K562 (cell line): Measurements from ENCODE around the gene MAPK13. TPM values are rescaled to one million over a fixed set of nuclear protein-coding genes. Genes with fewer than 3 reads are reported as not detected.

Experiments
- CHD7 ChIP-seq: fragments of 200-600 bp; sonication (generic); IDR thresholded peaks from one replicate; pipeline ENCODE4 v1.6.1; 2012; ENCODE audit warnings: mild to moderate bottlenecking, low read depth, low read length, inconsistent platforms
- ETS1 ChIP-seq: conservative IDR thresholded peaks from 2 replicates; pipeline ENCODE4 v1.6.1; 2011; ENCODE audit warnings: low read depth, mild to moderate bottlenecking, low read length; ENCODE audit not compliant: control insufficient read depth
- HINFP ChIP-seq: fragments of 450-650 bp; conservative IDR thresholded peaks from 2 replicates; pipeline ENCODE4 v1.6.1; 2016; ENCODE audit warnings: missing genetic modification characterization, low read depth, mild to moderate bottlenecking, control low read depth, missing compliant biosample characterization
- MAZ ChIP-seq, 2 experiments: fragments of 450-650 bp in 1 of 2; sonication (generic) in 1 of 2; formaldehyde crosslinking; IDR thresholded peaks in 1 of 2; conservative IDR thresholded peaks in 1 of 2; 2 replicates each; pipeline versions ENCODE4 v1.4.0 to v1.5.0; 2020; ENCODE audit warnings: mild to moderate bottlenecking in 1 of 2, missing genetic modification reagents in 1 of 2
- NCOA2 ChIP-seq, 2 experiments: fragments of 450-650 bp; IDR thresholded peaks; 2 replicates each; pipeline ENCODE4 v1.6.1; 2018; ENCODE audit warnings: mild to moderate bottlenecking in 2 of 2, moderate library complexity in 1 of 2; ENCODE audit not compliant: partially characterized antibody in 2 of 2
- NEUROD1 ChIP-seq: fragments of 150-350 bp; IDR thresholded peaks from 2 replicates; pipeline ENCODE4 v1.6.1; 2014; ENCODE audit warnings: borderline replicate concordance, low read length, low read depth; ENCODE audit not compliant: partially characterized antibody
- NRF1 ChIP-seq, 2 experiments: fragments of 450-650 bp; IDR thresholded peaks in 1 of 2; conservative IDR thresholded peaks in 1 of 2; 2 replicates each; pipeline ENCODE4 v1.6.1; 2014; ENCODE audit warnings: mild to moderate bottlenecking in 2 of 2
- RFX5 ChIP-seq: IDR thresholded peaks from 2 replicates; pipeline ENCODE4 v1.6.1; 2011; ENCODE audit warnings: low read depth, mild to moderate bottlenecking, improper control_type of control experiment, low read length
- TCF3 ChIP-seq: sonication (generic); formaldehyde crosslinking; IDR thresholded peaks from 2 replicates; pipeline ENCODE4 v1.4.0; 2020; ENCODE audit warnings: mild to moderate bottlenecking, missing genetic modification reagents
- ZC3H4 ChIP-seq: sonication (generic); formaldehyde crosslinking; IDR thresholded peaks from 2 replicates; pipeline ENCODE4 v1.9.0; 2021; ENCODE audit warnings: missing genetic modification reagents, borderline replicate concordance
- polyA plus RNA-seq, 8 experiments: library from polyadenylated mRNA; depleted of rRNA in 4 of 8; stranded (reverse) in 5 of 8; unstranded in 3 of 8; fragments of >200 nt; fragmentation: Nextera tagmentation in 2 of 8; fragmentation: Illumina TruSeq in 1 of 8; extraction: Ambion mirVana in 2 of 8; extraction: Trizol in 1 of 8; gene quantifications; 2 replicates each; pipeline versions ENCODE4 v1.2.1 to v1.2.3, GENCODE V29; 2011 to 2014; ENCODE audit warnings: inconsistent platforms in 1 of 8, missing spikeins in 1 of 8
- total RNA-seq, 7 experiments: library from RNA; depleted of rRNA in 6 of 7; stranded (reverse); fragments of >200 nt in 6 of 7; fragmentation: Illumina TruSeq in 2 of 7; extraction: Trizol in 2 of 7; gene quantifications; 2 replicates each; pipeline versions ENCODE4 v1.2.1 to v1.2.3, GENCODE V29; 2011 to 2021; ENCODE audit warnings: low replicate concordance in 1 of 7

MAPK13 gene
- total and polyA plus RNA-seq, 9 of the 15 experiments (the other 6 are each of a cell fraction or from before 2014, with no cell fraction given), result 0.03 to 2.3 (median 0.48) TPM; not detected in 1

DNA sequence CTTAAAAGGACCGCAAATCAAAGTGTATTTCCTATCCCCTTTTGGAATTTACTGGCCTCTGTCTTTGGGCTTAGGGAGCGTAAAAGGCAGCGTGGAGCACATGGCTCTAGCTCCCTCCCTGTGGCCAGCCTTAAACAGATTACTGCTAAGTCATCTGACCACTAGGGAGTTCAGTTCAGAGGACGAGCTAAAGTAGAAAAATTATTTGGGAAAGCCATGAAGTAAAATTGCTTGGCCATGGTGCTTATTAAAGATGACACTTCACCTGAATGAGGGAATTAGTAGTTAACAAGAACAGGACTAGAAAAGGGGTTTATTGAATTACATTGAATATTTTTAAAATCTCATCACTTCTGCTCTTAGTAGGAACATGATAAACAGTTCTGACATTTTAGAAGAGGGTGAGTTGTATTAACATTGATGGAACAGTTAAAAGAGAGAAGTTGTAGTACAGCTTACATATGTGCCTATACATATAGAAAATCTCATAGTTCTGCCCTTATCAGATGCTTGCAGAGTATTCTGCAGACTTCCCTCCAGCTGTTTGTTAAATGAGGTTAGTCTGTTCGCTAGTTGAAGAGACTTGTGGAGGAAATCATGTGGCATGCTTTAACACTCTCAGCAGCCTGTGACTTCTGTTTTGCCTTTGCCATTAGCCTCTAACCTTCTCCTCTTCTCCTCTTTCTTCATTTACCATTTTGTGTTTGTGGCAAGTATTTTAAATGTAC lies 31.2 kb upstream of the MAPK13 start (continued):
- TF ChIP-seq NCOA2 (IDR thresholded peaks at IDR 0.05; ENCODE audit: partially characterized antibody in 2 of 2) (peak in 1 of 2 experiments; percentile 77), NEUROD1 (no peak), HINFP (no peak), TCF3 (peak; percentile 53), RFX5 (no peak), NRF1 (conservative IDR thresholded peaks at IDR 0.05 in 1 of 2, IDR thresholded peaks at IDR 0.05 in 1 of 2) (no peak), CHD7 (no peak), ZC3H4 (CRISPR knock-in tag) (no peak), ETS1 (no peak), MAZ (CRISPR knock-in tag; conservative IDR thresholded peaks at IDR 0.05 in 1 of 2, IDR thresholded peaks at IDR 0.05 in 1 of 2) (no peak)
